Body of pancreas (tissue), 4 donors: Measurements from ENCODE around the gene RYR3. TPM values are rescaled to one million over a fixed set of nuclear protein-coding genes. Genes with fewer than 3 reads are reported as not detected.

ENCODE experiments used
- ATAC-seq: fragments of 150-250 bp; one replicate; pipeline ENCODE4 v1.9.1; 2016
- DNase-seq, 4 donors: peaks; one replicate each; pipeline ENCODE4 v3.0.0-alpha.2; 2019
- H3K27ac ChIP-seq, 4 donors: fragments of 200-600 bp; sonication (generic); 1 replicate in 3 of 4; 2 replicates in 1 of 4; pipeline versions ENCODE4 v1.5.1 to v1.6.1; 2016 to 2019; ENCODE audit warnings: mild to moderate bottlenecking in 1 of 4, mixed read lengths in 1 of 4, moderate library complexity in 1 of 4
- H3K27me3 ChIP-seq, 2 donors: fragments of 200-600 bp; sonication (generic); one replicate each; pipeline ENCODE4 v1.6.0; 2016; ENCODE audit warnings: mild to moderate bottlenecking in 1 of 2
- H3K36me3 ChIP-seq, 2 donors: fragments of 200-600 bp; sonication (generic); replicated peaks in 1 of 2; 2 replicates each; pipeline ENCODE4 v1.5.1; 2016; ENCODE audit warnings: low read depth in 2 of 2; ENCODE audit not compliant: insufficient read depth in 1 of 2
- H3K4me1 ChIP-seq: fragments of 200-600 bp; sonication (generic); one replicate; pipeline ENCODE4 v1.6.0; 2016
- H3K4me3 ChIP-seq, 2 donors: fragments of 200-600 bp; sonication (generic); 1 replicate in 1 of 2; 2 replicates in 1 of 2; pipeline ENCODE4 v1.5.1; 2016 to 2019
- H3K9me3 ChIP-seq, 3 donors: fragments of 200-600 bp; sonication (generic); 1 replicate in 2 of 3; 2 replicates in 1 of 3; pipeline ENCODE4 v1.5.1; 2016
- CTCF ChIP-seq, 7 experiments: fragments of 450-650 bp in 4 of 7; fragments of 200-600 bp in 3 of 7; sonication (generic) in 3 of 7; IDR thresholded peaks; one replicate each; pipeline ENCODE4 v1.5.1; 2016 to 2019; ENCODE audit warnings: antibody characterized with exemption in 7 of 7
- POLR2A ChIP-seq, 3 donors: fragments of 450-650 bp; IDR thresholded peaks; one replicate each; pipeline ENCODE4 v1.6.1; 2016; ENCODE audit warnings: antibody characterized with exemption in 3 of 3, mild to moderate bottlenecking in 2 of 3
- WGBS, 2 donors: methylation state at CpG; one replicate each; pipeline ENCODE4 v1.1.5; 2017; 5-methylcytosine and 5-hydroxymethylcytosine counted together
- intact Hi-C: fragments of 100-400 bp; cut with DNase I; formaldehyde crosslinking; loops from one replicate; pipeline ENCODE4 v1.15.1; 2023
- total RNA-seq, 2 donors: library from RNA; depleted of rRNA; stranded (reverse); fragments of >200 nt; gene quantifications; one replicate each; pipeline ENCODE4 v1.1.0, GENCODE V29; 2016

The RYR3 gene
- total RNA-seq, 2 donors from 2014 or later: 0.26 to 0.66 TPM

- no peak for DNase-seq
- H3K27me3 ChIP-seq: no peaks in the 10 kb centered on the region
- no peaks in the 10 kb centered on the region for H3K9me3 ChIP-seq
- no peak for ATAC-seq
- TF ChIP-seq POLR2A (IDR thresholded peaks at IDR 0.05): no peak
- TF ChIP-seq CTCF (IDR thresholded peaks at IDR 0.05): no peak
- H3K27ac ChIP-seq: no peak overlapping the region
- H3K36me3 ChIP-seq: no peaks in the 10 kb centered on the region
- no peak overlapping the region for H3K4me3 ChIP-seq
- intact Hi-C loops: no loop called here
- H3K4me1 ChIP-seq: no peaks in the 10 kb centered on the region
- WGBS, 2 donors: 61 to 81% methylated on average over 2 of the region's 2 CpGs
Measured at GRCh38 chr15:33324609-33325008, 13.8 kb downstream of the RYR3 start.

- no peak for ATAC-seq
- H3K27ac ChIP-seq: no peak overlapping the region
- no peaks in the 10 kb centered on the region for H3K36me3 ChIP-seq
- H3K4me3 ChIP-seq: no peak overlapping the region
- no peak for DNase-seq
- TF ChIP-seq POLR2A (IDR thresholded peaks at IDR 0.05) (no peak), CTCF (IDR thresholded peaks at IDR 0.05) (no peak)
- 66 to 79% methylated on average over 2 of the region's 2 CpGs for WGBS, 2 donors
- intact Hi-C loops: no loop called here
- no peaks in the 10 kb centered on the region for H3K4me1 ChIP-seq
- no peaks in the 10 kb centered on the region for H3K9me3 ChIP-seq
- no peaks in the 10 kb centered on the region for H3K27me3 ChIP-seq
Measured at GRCh38 chr15:33326908-33327307, 16.1 kb downstream of the RYR3 start.

- H3K4me3 ChIP-seq: no peak overlapping the region
- TF ChIP-seq POLR2A (IDR thresholded peaks at IDR 0.05) (no peak), CTCF (IDR thresholded peaks at IDR 0.05) (no peak)
- no peaks in the 10 kb centered on the region for H3K36me3 ChIP-seq
- no peak for ATAC-seq
- H3K27me3 ChIP-seq: peaks cover 0 to under 1% of the 10 kb centered on the region in 2 donors
- H3K27ac ChIP-seq: no peak overlapping the region
- no peaks in the 10 kb centered on the region for H3K9me3 ChIP-seq
- intact Hi-C loops: no loop called here
- H3K4me1 ChIP-seq: no peaks in the 10 kb centered on the region
- DNase-seq: no peak
- WGBS, 2 donors: 23 to 31% methylated on average over 3 of the region's 3 CpGs
Measured at GRCh38 chr15:33328106-33328505, 17.3 kb downstream of the RYR3 start.

- intact Hi-C loops: no loop called here
- Histone ChIP-seq H3K36me3 (no peaks in the 10 kb centered on the region), H3K4me3 (no peak overlapping the region), H3K27ac (no peak overlapping the region), H3K9me3 (no peaks in the 10 kb centered on the region), H3K4me1 (no peaks in the 10 kb centered on the region), H3K27me3 (peaks cover 0 to 6% of the 10 kb centered on the region in 2 donors)
- TF ChIP-seq POLR2A (IDR thresholded peaks at IDR 0.05) (no peak), CTCF (IDR thresholded peaks at IDR 0.05) (no peak)
- no peak for DNase-seq
- 67 to 71% methylated on average over 4 of the region's 4 CpGs for WGBS, 2 donors
- ATAC-seq: no peak
Measured at GRCh38 chr15:33329457-33329856, 18.7 kb downstream of the RYR3 start.

- H3K36me3 ChIP-seq: no peaks in the 10 kb centered on the region
- no peaks in the 10 kb centered on the region for H3K9me3 ChIP-seq
- intact Hi-C loops: no loop called here
- no peaks in the 10 kb centered on the region for H3K4me1 ChIP-seq
- WGBS, 2 donors: 40 to 41% methylated on average over 3 of the region's 3 CpGs
- peaks cover 0 to 6% of the 10 kb centered on the region in 2 donors for H3K27me3 ChIP-seq
- TF ChIP-seq CTCF (IDR thresholded peaks at IDR 0.05): no peak
- H3K4me3 ChIP-seq: no peak overlapping the region
- DNase-seq: no peak
- ATAC-seq: no peak
- H3K27ac ChIP-seq: no peak overlapping the region
Measured at GRCh38 chr15:33330931-33331330, 20.2 kb downstream of the RYR3 start.
